ENCODE data around the gene FNBP1. TPM values are rescaled to one million over a fixed set of nuclear protein-coding genes. Genes with fewer than 3 reads are reported as not detected.
A peak's percentile ranks its signal among the peaks of the same experiment; 100 is the strongest.
"Not testable (repeated sequence)": the region's sequence is repeated elsewhere in the genome, so short reads cannot be mapped to it uniquely, and the experiment has no call there.

The FNBP1 gene
- total RNA-seq, 2 experiments from 2014 or later = 153 to 167 TPM

- not testable (repeated sequence) for ATAC-seq; H3K4me3 Mint-ChIP-seq; H3K9me3 Mint-ChIP-seq (ENCODE audit: low read depth); DNase-seq; H3K27me3 Mint-ChIP-seq
- peaks cover 78% of the 10 kb centered on the region for H3K4me1 Mint-ChIP-seq
- H3K27ac Mint-ChIP-seq = peak overlapping the region; percentile 89
- H3K36me3 Mint-ChIP-seq = peaks cover 42% of the 10 kb centered on the region
- CTCF ChIA-PET = interaction anchor here (1.5 to 2.4 kb wide), 5 partner anchors 13 to 123 kb away, joined by 3 to 9 read pairs (median 4); no protein-coding TSS in a partner anchor
Measured at GRCh38 chr9:129991139-129991538, 51.9 kb downstream of the FNBP1 start.

- Mint-ChIP-seq H3K9me3 (ENCODE audit: low read depth) (no peaks in the 10 kb centered on the region), H3K36me3 (peaks cover 40% of the 10 kb centered on the region), H3K27ac (peak overlapping the region; percentile 89), H3K4me3 (peak overlapping the region; percentile 33), H3K4me1 (peaks cover 72% of the 10 kb centered on the region), H3K27me3 (no peaks in the 10 kb centered on the region)
- CTCF ChIA-PET = interaction anchor here (1.5 to 2.4 kb wide), 3 partner anchors 12 to 33 kb away, joined by 3 to 9 read pairs (median 3); no protein-coding TSS in a partner anchor
- DNase-seq = no peak
- peak; percentile 49 for ATAC-seq
Measured at GRCh38 chr9:129990269-129991010, 52.5 kb downstream of the FNBP1 start.

GRCh38 chr9:129989740-129990139 is 53.2 kb downstream of the FNBP1 start:
- Mint-ChIP-seq H3K27me3 (no peaks in the 10 kb centered on the region), H3K4me1 (peaks cover 71% of the 10 kb centered on the region), H3K9me3 (ENCODE audit: low read depth) (no peaks in the 10 kb centered on the region), H3K27ac (peak overlapping the region; percentile 73), H3K4me3 (no peak overlapping the region), H3K36me3 (peaks cover 46% of the 10 kb centered on the region)
- CTCF ChIA-PET = interaction anchor here (2.4 kb wide), 1 partner anchor 32 kb away, joined by 9 read pairs; no protein-coding TSS in a partner anchor
- ATAC-seq (no peak), DNase-seq (no peak)

- ATAC-seq (no peak), DNase-seq (no peak)
- Mint-ChIP-seq H3K27me3 (no peaks in the 10 kb centered on the region), H3K27ac (peak overlapping the region; percentile 73), H3K9me3 (ENCODE audit: low read depth) (no peaks in the 10 kb centered on the region), H3K4me1 (peaks cover 72% of the 10 kb centered on the region), H3K36me3 (peaks cover 46% of the 10 kb centered on the region), H3K4me3 (no peak overlapping the region)
- CTCF ChIA-PET = interaction anchor here (2.4 kb wide), 1 partner anchor 32 kb away, joined by 9 read pairs; no protein-coding TSS in a partner anchor
Measured at GRCh38 chr9:129989362-129989708, 53.7 kb downstream of the FNBP1 start.

GRCh38 chr9:129988607-129989361 is 54.2 kb downstream of the FNBP1 start:
- Mint-ChIP-seq H3K36me3 (peaks cover 42% of the 10 kb centered on the region), H3K4me1 (peaks cover 71% of the 10 kb centered on the region), H3K27ac (peak overlapping the region; percentile 73), H3K9me3 (ENCODE audit: low read depth) (no peaks in the 10 kb centered on the region), H3K4me3 (no peak overlapping the region), H3K27me3 (no peaks in the 10 kb centered on the region)
- CTCF ChIA-PET = interaction anchor here (2.4 kb wide), 1 partner anchor 31 kb away, joined by 9 read pairs; no protein-coding TSS in a partner anchor
- DNase-seq = no peak
- no peak for ATAC-seq

GRCh38 chr9:129987941-129988340 is 55.0 kb downstream of the FNBP1 start:
- Mint-ChIP-seq H3K27me3 (no peaks in the 10 kb centered on the region), H3K4me3 (peak overlapping the region; percentile 41), H3K4me1 (peaks cover 73% of the 10 kb centered on the region), H3K36me3 (peaks cover 42% of the 10 kb centered on the region), H3K9me3 (ENCODE audit: low read depth) (no peaks in the 10 kb centered on the region), H3K27ac (peak overlapping the region; percentile 81)
- DNase-seq = no peak
- CTCF ChIA-PET = interaction anchor here (1.0 kb wide), 1 partner anchor 45 kb away, joined by 3 read pairs; no protein-coding TSS in a partner anchor
- ATAC-seq = no peak

- H3K27me3 Mint-ChIP-seq = no peaks in the 10 kb centered on the region
- H3K9me3 Mint-ChIP-seq (ENCODE audit: low read depth) = no peaks in the 10 kb centered on the region
- CTCF ChIA-PET = interaction anchor here (0.8 to 1.8 kb wide), 3 partner anchors 9 to 46 kb away, joined by 3 to 6 read pairs (median 4); no protein-coding TSS in a partner anchor
- peak overlapping the region; percentile 41 for H3K4me3 Mint-ChIP-seq
- peak; percentile 63 for ATAC-seq
- DNase-seq = peak; percentile 54
- H3K27ac Mint-ChIP-seq = peak overlapping the region; percentile 93
- peaks cover 47% of the 10 kb centered on the region for H3K36me3 Mint-ChIP-seq
- H3K4me1 Mint-ChIP-seq = peaks cover 73% of the 10 kb centered on the region
Measured at GRCh38 chr9:129987047-129987446, 55.9 kb downstream of the FNBP1 start.

GRCh38 chr9:129984589-129984988 is 58.4 kb downstream of the FNBP1 start:
- peak; percentile 36 for DNase-seq
- CTCF ChIA-PET; H3K4me3 Mint-ChIP-seq; ATAC-seq; H3K27me3 Mint-ChIP-seq; H3K9me3 Mint-ChIP-seq (ENCODE audit: low read depth); H3K27ac Mint-ChIP-seq: not testable (repeated sequence)
- peaks cover 42% of the 10 kb centered on the region for H3K36me3 Mint-ChIP-seq
- H3K4me1 Mint-ChIP-seq = peaks cover 57% of the 10 kb centered on the region

- CTCF ChIA-PET = no interaction called here
- Mint-ChIP-seq H3K4me1 (peaks cover 50% of the 10 kb centered on the region), H3K9me3 (ENCODE audit: low read depth) (no peaks in the 10 kb centered on the region), H3K4me3 (no peak overlapping the region), H3K27ac (no peak overlapping the region), H3K27me3 (no peaks in the 10 kb centered on the region), H3K36me3 (peaks cover 42% of the 10 kb centered on the region)
- ATAC-seq (no peak), DNase-seq (no peak)
Measured at GRCh38 chr9:129983891-129984290, 59.1 kb downstream of the FNBP1 start.

GRCh38 chr9:129981180-129981907 is 61.6 kb downstream of the FNBP1 start:
- no peak for ATAC-seq
- peak; percentile 18 for DNase-seq
- CTCF ChIA-PET = interaction anchor here (0.8 kb wide), 1 partner anchor 96 kb away, joined by 4 read pairs; no protein-coding TSS in a partner anchor
- no peaks in the 10 kb centered on the region for H3K27me3 Mint-ChIP-seq
- H3K4me1 Mint-ChIP-seq = peaks cover 33% of the 10 kb centered on the region
- no peaks in the 10 kb centered on the region for H3K9me3 Mint-ChIP-seq (ENCODE audit: low read depth)
- H3K4me3 Mint-ChIP-seq = no peak overlapping the region
- peaks cover 49% of the 10 kb centered on the region for H3K36me3 Mint-ChIP-seq
- H3K27ac Mint-ChIP-seq = peak overlapping the region; percentile 7

GRCh38 chr9:129980224-129980623 is 62.8 kb downstream of the FNBP1 start:
- H3K27ac Mint-ChIP-seq; H3K27me3 Mint-ChIP-seq; H3K4me3 Mint-ChIP-seq; H3K9me3 Mint-ChIP-seq (ENCODE audit: low read depth); DNase-seq; ATAC-seq: not testable (repeated sequence)
- Mint-ChIP-seq H3K36me3 (peaks cover 47% of the 10 kb centered on the region), H3K4me1 (peaks cover 28% of the 10 kb centered on the region)
- CTCF ChIA-PET = interaction anchor here (0.8 kb wide), 1 partner anchor 95 kb away, joined by 4 read pairs; no protein-coding TSS in a partner anchor

- no peaks in the 10 kb centered on the region for H3K9me3 Mint-ChIP-seq (ENCODE audit: low read depth)
- peak; percentile 12 for DNase-seq
- peaks cover 20% of the 10 kb centered on the region for H3K4me1 Mint-ChIP-seq
- no peak overlapping the region for H3K4me3 Mint-ChIP-seq
- H3K27me3 Mint-ChIP-seq = no peaks in the 10 kb centered on the region
- H3K36me3 Mint-ChIP-seq = peaks cover 44% of the 10 kb centered on the region
- no peak overlapping the region for H3K27ac Mint-ChIP-seq
- ATAC-seq = no peak
- CTCF ChIA-PET = interaction anchor here (1.3 to 1.4 kb wide), 2 partner anchors 12 to 15 kb away, joined by 3 read pairs; no protein-coding TSS in a partner anchor
Measured at GRCh38 chr9:129979071-129979745, 63.8 kb downstream of the FNBP1 start.
